Chondrocyte (in vitro differentiated cells): Measurements from ENCODE around the gene PTPRN2. TPM values are rescaled to one million over a fixed set of nuclear protein-coding genes. Genes with fewer than 3 reads are reported as not detected.

Experiments used
- DNase-seq: peaks from one replicate; pipeline ENCODE4 v3.0.0; 2021; ENCODE audit warnings: mixed read lengths, low spot score
- H3K27ac Mint-ChIP-seq: one replicate; pipeline ENCODE4 v1.8.0; 2021; ENCODE audit warnings: mild to moderate bottlenecking, moderate library complexity, mixed read lengths; ENCODE audit not compliant: unreplicated experiment
- H3K27me3 Mint-ChIP-seq: 2 replicates; pipeline ENCODE4 v1.8.0; 2021; ENCODE audit warnings: low read depth, mixed read lengths
- H3K36me3 Mint-ChIP-seq: 2 replicates; pipeline ENCODE4 v1.8.0; 2021; ENCODE audit warnings: low read depth, mixed read lengths
- H3K4me1 Mint-ChIP-seq: 2 replicates; pipeline ENCODE4 v1.8.0; 2021; ENCODE audit warnings: low read depth, mild to moderate bottlenecking, mixed read lengths
- H3K4me3 Mint-ChIP-seq: one replicate; pipeline ENCODE4 v1.8.0; 2021; ENCODE audit warnings: mild to moderate bottlenecking, moderate library complexity, mixed read lengths; ENCODE audit not compliant: unreplicated experiment
- H3K9me3 Mint-ChIP-seq: 2 replicates; pipeline ENCODE4 v1.8.0; 2021; ENCODE audit warnings: low read depth, mixed read lengths
- total RNA-seq: library from RNA; stranded (reverse); gene quantifications from 3 replicates; pipeline ENCODE4 v1.2.1, GENCODE V29; 2021
- TF ChIP-seq, protein P1 (sequence below): fragments of 200-600 bp; sonication (generic); IDR thresholded peaks from 2 replicates; pipeline ENCODE4 v1.5.0; 2021; ENCODE audit warnings: antibody characterized with exemption, mild to moderate bottlenecking, moderate library complexity

The PTPRN2 gene
- total RNA-seq, 1 donor from 2014 or later: 0.30 TPM

DNA sequence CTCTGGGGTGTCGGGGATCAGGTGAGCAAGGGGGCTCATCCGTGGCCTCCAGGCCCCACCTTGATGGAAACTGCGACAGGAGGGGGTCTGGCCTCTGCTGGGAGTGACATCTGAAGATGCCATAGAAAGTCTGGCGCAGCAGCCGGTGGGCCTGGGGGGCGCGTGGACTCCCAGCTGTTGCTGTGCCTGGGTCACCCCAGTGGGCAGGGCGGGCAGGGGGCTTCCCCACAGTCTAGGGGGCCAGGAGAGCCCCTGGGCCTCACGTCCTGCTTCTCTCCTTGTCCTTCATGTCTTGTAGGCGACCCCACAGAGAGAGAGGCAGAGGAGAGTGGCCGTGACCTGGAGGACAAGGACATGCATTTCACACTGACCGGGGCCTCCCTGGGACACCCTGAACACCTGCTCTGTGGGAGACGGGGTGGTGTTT lies 800.3 kb downstream of the PTPRN2 start:
- no peaks in the 10 kb centered on the region for H3K36me3 Mint-ChIP-seq
- H3K9me3 Mint-ChIP-seq: no peaks in the 10 kb centered on the region
- peaks cover 3% of the 10 kb centered on the region for H3K4me1 Mint-ChIP-seq
- no peak overlapping the region for H3K27ac Mint-ChIP-seq
- DNase-seq: peak; percentile 75
- H3K4me3 Mint-ChIP-seq: no peak overlapping the region
- TF ChIP-seq, protein P1, sequence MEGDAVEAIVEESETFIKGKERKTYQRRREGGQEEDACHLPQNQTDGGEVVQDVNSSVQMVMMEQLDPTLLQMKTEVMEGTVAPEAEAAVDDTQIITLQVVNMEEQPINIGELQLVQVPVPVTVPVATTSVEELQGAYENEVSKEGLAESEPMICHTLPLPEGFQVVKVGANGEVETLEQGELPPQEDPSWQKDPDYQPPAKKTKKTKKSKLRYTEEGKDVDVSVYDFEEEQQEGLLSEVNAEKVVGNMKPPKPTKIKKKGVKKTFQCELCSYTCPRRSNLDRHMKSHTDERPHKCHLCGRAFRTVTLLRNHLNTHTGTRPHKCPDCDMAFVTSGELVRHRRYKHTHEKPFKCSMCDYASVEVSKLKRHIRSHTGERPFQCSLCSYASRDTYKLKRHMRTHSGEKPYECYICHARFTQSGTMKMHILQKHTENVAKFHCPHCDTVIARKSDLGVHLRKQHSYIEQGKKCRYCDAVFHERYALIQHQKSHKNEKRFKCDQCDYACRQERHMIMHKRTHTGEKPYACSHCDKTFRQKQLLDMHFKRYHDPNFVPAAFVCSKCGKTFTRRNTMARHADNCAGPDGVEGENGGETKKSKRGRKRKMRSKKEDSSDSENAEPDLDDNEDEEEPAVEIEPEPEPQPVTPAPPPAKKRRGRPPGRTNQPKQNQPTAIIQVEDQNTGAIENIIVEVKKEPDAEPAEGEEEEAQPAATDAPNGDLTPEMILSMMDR: no peak
- H3K27me3 Mint-ChIP-seq: peaks cover 2% of the 10 kb centered on the region

DNA sequence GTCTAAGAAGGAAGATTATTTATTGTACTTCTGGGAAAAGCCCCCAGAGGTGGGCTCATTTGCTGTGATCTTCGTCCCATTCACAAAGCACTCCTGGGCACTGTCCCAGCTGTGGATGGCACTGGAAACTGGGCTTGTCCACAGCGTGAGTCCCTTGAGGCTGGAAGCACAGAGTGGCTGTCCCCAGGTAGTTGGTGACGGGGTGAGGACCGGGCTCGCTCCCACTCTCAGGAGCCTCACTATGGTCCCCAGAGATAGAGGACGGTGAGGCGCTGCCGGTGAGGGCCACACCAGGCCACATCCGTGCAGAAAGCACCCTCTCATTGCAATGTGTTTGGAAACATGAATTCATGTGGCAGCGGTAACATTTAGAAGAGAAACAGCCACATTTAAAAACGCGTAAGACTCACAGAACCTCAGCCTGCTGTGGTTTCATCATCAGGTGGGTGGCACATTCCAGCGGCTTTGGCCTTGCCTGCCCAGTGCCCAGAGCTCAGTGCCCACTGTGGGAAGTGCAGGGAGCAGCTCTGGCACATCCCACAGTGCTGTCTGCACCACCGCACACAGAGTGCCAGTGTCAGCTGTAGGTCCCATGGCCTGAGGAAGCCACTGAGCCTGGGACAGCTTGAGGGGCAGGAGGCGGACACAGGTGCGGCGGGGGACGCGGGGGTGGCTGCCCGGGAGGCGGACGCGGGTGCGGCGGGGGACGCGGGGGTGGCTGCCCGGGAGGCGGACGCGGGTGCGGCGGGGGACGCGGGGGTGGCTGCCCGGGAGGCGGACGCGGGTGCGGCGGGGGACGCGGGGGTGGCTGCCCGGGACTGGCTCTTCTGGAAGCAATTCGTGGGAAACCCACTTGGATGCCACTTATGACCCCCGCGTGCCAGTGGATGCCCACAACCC lies 801.0 kb downstream of the PTPRN2 start:
- Mint-ChIP-seq H3K9me3 (no peaks in the 10 kb centered on the region), H3K4me1 (peaks cover 3% of the 10 kb centered on the region), H3K27me3 (peaks cover under 1% of the 10 kb centered on the region), H3K27ac (no peak overlapping the region), H3K4me3 (no peak overlapping the region), H3K36me3 (no peaks in the 10 kb centered on the region)
- TF ChIP-seq, protein P1: no peak
- no peak for DNase-seq

DNA sequence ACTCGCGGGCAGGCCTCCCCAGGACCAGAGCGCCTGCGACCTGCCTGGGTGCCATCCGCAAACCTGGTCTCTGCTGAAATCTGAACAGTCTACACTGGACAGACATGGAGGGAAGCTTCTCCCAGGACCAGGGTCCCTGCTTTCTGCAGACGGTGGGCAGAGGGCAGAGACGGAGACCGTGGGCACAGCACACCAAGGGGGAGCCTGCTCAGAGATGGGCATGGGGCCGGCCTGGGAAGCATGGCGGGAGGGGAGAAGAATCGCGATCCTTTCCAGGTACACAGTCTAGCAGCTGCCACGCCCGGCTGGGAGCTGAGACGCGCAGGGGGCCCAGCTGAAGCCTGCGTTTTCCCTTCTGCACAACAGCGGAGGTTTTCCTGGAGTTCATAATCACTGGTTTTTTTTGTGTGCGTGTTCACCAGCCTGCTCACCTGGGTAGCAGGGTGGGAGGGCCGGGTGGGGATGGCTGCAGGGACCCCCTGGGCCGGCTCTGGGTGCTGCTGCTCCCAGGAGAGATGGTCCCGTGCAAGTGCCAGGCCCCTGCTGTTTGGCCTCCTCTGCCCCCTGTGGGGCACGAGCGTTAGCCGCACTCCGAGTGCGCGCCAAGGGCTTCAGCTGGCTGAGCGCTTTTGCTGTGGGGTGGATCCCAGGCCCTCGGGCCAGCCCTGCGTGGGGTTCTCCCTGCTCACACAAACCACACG lies 802.0 kb downstream of the PTPRN2 start:
- Mint-ChIP-seq H3K4me3 (no peak overlapping the region), H3K27ac (no peak overlapping the region), H3K36me3 (no peaks in the 10 kb centered on the region), H3K9me3 (no peaks in the 10 kb centered on the region), H3K4me1 (peaks cover 3% of the 10 kb centered on the region), H3K27me3 (peaks cover 3% of the 10 kb centered on the region)
- DNase-seq: peak; percentile 74
- TF ChIP-seq, protein P1: no peak

DNA sequence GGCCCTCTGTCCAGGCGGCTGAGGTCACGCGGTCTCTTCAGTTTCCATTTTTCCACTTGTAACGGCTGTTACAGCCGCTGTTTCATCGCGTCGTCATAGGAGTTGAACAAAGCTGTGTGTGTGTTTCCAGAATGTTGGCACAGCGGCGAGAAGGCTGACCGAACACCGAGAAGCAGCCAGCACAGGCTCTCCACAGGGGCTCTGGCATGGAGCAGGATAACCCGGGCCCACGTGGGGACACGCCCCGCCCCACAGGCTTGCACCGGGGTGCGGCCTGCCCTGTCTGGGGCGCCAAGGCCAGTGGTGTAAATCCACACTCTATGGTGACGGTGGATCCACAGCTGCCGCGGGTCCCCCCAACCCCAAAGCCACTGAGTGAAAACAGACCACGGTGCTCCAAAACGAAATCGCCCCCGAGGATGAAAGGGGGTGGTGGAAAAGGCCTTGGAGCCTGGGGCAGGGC lies 802.6 kb downstream of the PTPRN2 start:
- Mint-ChIP-seq H3K27ac (no peak overlapping the region), H3K36me3 (no peaks in the 10 kb centered on the region), H3K27me3 (peaks cover 3% of the 10 kb centered on the region), H3K4me3 (no peak overlapping the region), H3K4me1 (peaks cover 3% of the 10 kb centered on the region), H3K9me3 (no peaks in the 10 kb centered on the region)
- peak; percentile 83 for DNase-seq
- TF ChIP-seq, protein P1: no peak
